HepG2 (cell line): ENCODE results near the gene ARID1A. TPM values are rescaled to one million over a fixed set of nuclear protein-coding genes. Genes with fewer than 3 reads are reported as not detected.

Source experiments
- CBFB ChIP-seq: sonication (generic); formaldehyde crosslinking; IDR thresholded peaks from 2 replicates; pipeline ENCODE4 v1.4.0; 2020; ENCODE audit warnings: missing genetic modification reagents
- CREB3 ChIP-seq: sonication (generic); formaldehyde crosslinking; IDR thresholded peaks from 2 replicates; pipeline ENCODE4 v1.5.0; 2020; ENCODE audit warnings: missing genetic modification reagents
- ETV6 ChIP-seq: sonication (generic); formaldehyde crosslinking; conservative IDR thresholded peaks from 2 replicates; pipeline ENCODE4 v1.4.0; 2020; ENCODE audit warnings: missing genetic modification reagents
- HIC2 ChIP-seq: sonication (generic); formaldehyde crosslinking; IDR thresholded peaks from 2 replicates; pipeline ENCODE4 v1.9.0; 2022; ENCODE audit warnings: low read depth, missing genetic modification reagents
- LBX2 ChIP-seq: sonication (generic); formaldehyde crosslinking; IDR thresholded peaks from 2 replicates; pipeline ENCODE4 v1.5.0; 2020; ENCODE audit warnings: missing genetic modification reagents, mild to moderate bottlenecking, borderline replicate concordance
- LCORL ChIP-seq, 2 experiments: fragments of 450-650 bp in 1 of 2; sonication (generic) in 1 of 2; formaldehyde crosslinking in 1 of 2; IDR thresholded peaks; 2 replicates each; pipeline versions ENCODE4 v1.5.0 to v1.6.1; 2017 to 2020; ENCODE audit warnings: antibody characterized with exemption in 1 of 2, missing genetic modification reagents in 1 of 2
- RCOR2 ChIP-seq: IDR thresholded peaks from 2 replicates; pipeline ENCODE4 v1.6.1; 2016; ENCODE audit warnings: missing biosample characterization, missing genetic modification reagents
- RFX3 ChIP-seq: IDR thresholded peaks from 2 replicates; pipeline ENCODE4 v1.6.1; 2016; ENCODE audit warnings: missing biosample characterization, missing genetic modification reagents
- RNF219 ChIP-seq: sonication (generic); formaldehyde crosslinking; IDR thresholded peaks from 2 replicates; pipeline ENCODE4 v1.5.0; 2020; ENCODE audit warnings: mild to moderate bottlenecking, missing genetic modification reagents
- SOX5 ChIP-seq: IDR thresholded peaks from 2 replicates; pipeline ENCODE4 v1.6.1; 2016; ENCODE audit warnings: borderline replicate concordance
- SP2 ChIP-seq: sonication (generic); formaldehyde crosslinking; IDR thresholded peaks from 2 replicates; pipeline ENCODE4 v1.5.1; 2020; ENCODE audit warnings: mild to moderate bottlenecking, missing genetic modification reagents
- TARDBP ChIP-seq: sonication (generic); formaldehyde crosslinking; IDR thresholded peaks from 2 replicates; pipeline ENCODE4 v1.8.0; 2022; ENCODE audit warnings: mild to moderate bottlenecking, missing genetic modification reagents
- ZBTB33 ChIP-seq: sonication (generic); formaldehyde crosslinking; IDR thresholded peaks from 2 replicates; pipeline ENCODE4 v1.4.0; 2020; ENCODE audit warnings: missing genetic modification reagents
- ZNF232 ChIP-seq: sonication (generic); formaldehyde crosslinking; IDR thresholded peaks from 2 replicates; pipeline ENCODE4 v1.4.0; 2020; ENCODE audit warnings: missing genetic modification reagents, borderline replicate concordance
- ZNF354B ChIP-seq: sonication (generic); formaldehyde crosslinking; IDR thresholded peaks from 2 replicates; pipeline ENCODE4 v1.8.0; 2022; ENCODE audit warnings: mild to moderate bottlenecking, missing genetic modification reagents
- ZNF367 ChIP-seq: sonication (generic); formaldehyde crosslinking; IDR thresholded peaks from 2 replicates; pipeline ENCODE4 v1.4.0; 2020; ENCODE audit warnings: missing genetic modification reagents, borderline replicate concordance
- ZNF530 ChIP-seq: sonication (generic); formaldehyde crosslinking; IDR thresholded peaks from 2 replicates; pipeline ENCODE4 v1.5.0; 2020; ENCODE audit warnings: low read depth, mild to moderate bottlenecking, missing genetic modification reagents
- ZNF709 ChIP-seq: sonication (generic); formaldehyde crosslinking; IDR thresholded peaks from 2 replicates; pipeline ENCODE4 v1.5.0; 2020; ENCODE audit warnings: mild to moderate bottlenecking, missing genetic modification reagents
- polyA plus RNA-seq, 8 experiments: library from polyadenylated mRNA; depleted of rRNA in 3 of 8; stranded (reverse) in 7 of 8; unstranded in 1 of 8; fragments of >200 nt; fragmentation: Illumina TruSeq in 4 of 8; extraction: Trizol in 4 of 8; gene quantifications; 2 replicates each; pipeline versions ENCODE4 v1.2.1 to v1.2.3, GENCODE V29; 2011 to 2016; ENCODE audit warnings: low read depth in 4 of 8, missing spikeins in 1 of 8, mixed read lengths in 1 of 8; ENCODE audit not compliant: insufficient read depth in 1 of 8
- total RNA-seq, 5 experiments: library from RNA; depleted of rRNA; stranded (reverse); fragments of >200 nt; fragmentation: Illumina TruSeq; extraction: Trizol; gene quantifications; 2 replicates each; pipeline ENCODE4 v1.2.3, GENCODE V29; 2016; ENCODE audit warnings: low read depth in 1 of 5

ARID1A gene
- total and polyA plus RNA-seq, 2 of the 13 experiments (the other 11 are each of a cell fraction or from before 2014, with no cell fraction given) = 11.9 to 15.9 TPM

- no peak; the same call in 1 of the 2 replicates for TF ChIP-seq ZBTB33 (CRISPR knock-in tag)
- peak; percentile 67; the same call in 1 of the 2 replicates for TF ChIP-seq SOX5 (CRISPR knock-in tag)
- no peak for TF ChIP-seq ETV6 (CRISPR knock-in tag)
- no peak for TF ChIP-seq RNF219 (CRISPR knock-in tag)
- no peak for TF ChIP-seq LCORL (IDR thresholded peaks at IDR 0.05)
- peak; percentile 86 for TF ChIP-seq LCORL (CRISPR knock-in tag; IDR thresholded peaks at IDR 0.05)
- TF ChIP-seq CBFB = peak; percentile 94
- TF ChIP-seq TARDBP (CRISPR knock-in tag) = peak; percentile 92
- TF ChIP-seq ZNF367 (CRISPR knock-in tag) = 0 out of 2 replicates have a peak, but pooled peaks have one; percentile 60
- TF ChIP-seq LBX2 (CRISPR knock-in tag) = no peak
- TF ChIP-seq CREB3 = 0 out of 2 replicates have a peak, but pooled peaks have one; percentile 52
- no peak for TF ChIP-seq ZNF354B (CRISPR knock-in tag)
- no peak for TF ChIP-seq ZNF530
- peak; percentile 43; the same call in 1 of the 2 replicates for TF ChIP-seq RCOR2 (CRISPR knock-in tag)
- no peak for TF ChIP-seq SP2 (CRISPR knock-in tag)
- TF ChIP-seq HIC2 = no peak
- peak; percentile 68 for TF ChIP-seq RFX3 (CRISPR knock-in tag)
- peak; percentile 27; the same call in 1 of the 2 replicates for TF ChIP-seq ZNF709 (CRISPR knock-in tag)
- peak; percentile 94 for TF ChIP-seq ZNF232 (CRISPR knock-in tag)
Observed at GRCh38 chr1:26692793-26693490, 2.9 kb upstream of the ARID1A start (continued).
